KBM-7 (cell line): ENCODE measurements around the gene ASB2.

Experiments used
- DNase-seq: peaks from one replicate; pipeline ENCODE4 v3.0.0-alpha.2; 2015
- in situ Hi-C: fragments of 300-500 bp; cut with MboI; formaldehyde crosslinking; loops from 2 replicates; pipeline ENCODE4 v1.14.3; 2020; ENCODE audit warnings: low sequenced_read_pairs, low pct_unique_long_range_greater_than_20kb, mixed read lengths

ASB2 gene

GRCh38 chr14:93939304-93940229 lies 36.8 kb downstream of the ASB2 start:
- peak; percentile 85 for DNase-seq

GRCh38 chr14:93938751-93939303 lies 37.5 kb downstream of the ASB2 start:
- in situ Hi-C loops, result loop anchor here (10.0 kb wide), 1 partner anchor 56 kb away; the partner anchor contains the start of gene CCDC197
- no peak for DNase-seq

More at GRCh38 chr14:93939304-93940229, 36.8 kb downstream of the ASB2 start:
- in situ Hi-C loops, result loop anchor here (10.0 kb wide), 1 partner anchor 55 kb away; the partner anchor contains the start of gene CCDC197

- in situ Hi-C loops, result loop anchor here (10.0 kb wide), 1 partner anchor 57 kb away; the partner anchor contains the start of gene CCDC197
Measured at GRCh38 chr14:93937519-93937918, 38.9 kb downstream of the ASB2 start.

GRCh38 chr14:93936926-93937325 lies 39.4 kb downstream of the ASB2 start:
- no peak for DNase-seq
- in situ Hi-C loops, result loop anchor here (10.0 kb wide), 1 partner anchor 58 kb away; the partner anchor contains the start of gene CCDC197

More at GRCh38 chr14:93937519-93937918, 38.9 kb downstream of the ASB2 start:
- DNase-seq, result no peak

GRCh38 chr14:93936245-93936644 lies 40.1 kb downstream of the ASB2 start:
- DNase-seq, result peak; percentile 35
- in situ Hi-C loops, result loop anchor here (10.0 kb wide), 1 partner anchor 59 kb away; the partner anchor contains the start of gene CCDC197

- in situ Hi-C loops, result loop anchor here (10.0 kb wide), 1 partner anchor 60 kb away; the partner anchor contains the start of gene CCDC197
- DNase-seq, result no peak
Measured at GRCh38 chr14:93935213-93935612, 41.2 kb downstream of the ASB2 start.

- in situ Hi-C loops, result loop anchor here (10.0 kb wide), 1 partner anchor 62 kb away; the partner anchor contains the start of gene CCDC197
- DNase-seq, result no peak
Measured at GRCh38 chr14:93932642-93933041, 43.7 kb downstream of the ASB2 start.

- no peak for DNase-seq
- in situ Hi-C loops, result loop anchor here (10.0 kb wide), 1 partner anchor 64 kb away; the partner anchor contains the start of gene CCDC197
Measured at GRCh38 chr14:93930989-93931307, 45.4 kb downstream of the ASB2 start.

GRCh38 chr14:93930296-93930988 lies 45.9 kb downstream of the ASB2 start:
- in situ Hi-C loops, result loop anchor here (10.0 kb wide), 1 partner anchor 64 kb away; the partner anchor contains the start of gene CCDC197

GRCh38 chr14:93929657-93930056 lies 46.7 kb downstream of the ASB2 start:
- DNase-seq, result no peak
- in situ Hi-C loops, result loop anchor here (10.0 kb wide), 1 partner anchor 65 kb away; the partner anchor contains the start of gene CCDC197

More at GRCh38 chr14:93930296-93930988, 45.9 kb downstream of the ASB2 start:
- no peak for DNase-seq

GRCh38 chr14:93929048-93929535 lies 47.3 kb downstream of the ASB2 start:
- no peak for DNase-seq
- in situ Hi-C loops, result no loop called here

GRCh38 chr14:93928184-93929047 lies 48.0 kb downstream of the ASB2 start:
- in situ Hi-C loops, result no loop called here

GRCh38 chr14:93927800-93928145 lies 48.6 kb downstream of the ASB2 start:
- DNase-seq, result no peak
- in situ Hi-C loops, result no loop called here

More at GRCh38 chr14:93928184-93929047, 48.0 kb downstream of the ASB2 start:
- no peak for DNase-seq

GRCh38 chr14:93926873-93927799 lies 49.2 kb downstream of the ASB2 start, which contains the start of gene FAM181A:
Gene FAM181A (plus strand): TSS chr14:93927344. CDS start chr14:93928286, 942 bp downstream.
- in situ Hi-C loops, result no loop called here
- no peak for DNase-seq

GRCh38 chr14:93926245-93926872 lies 50.0 kb downstream of the ASB2 start:
- DNase-seq, result no peak
- in situ Hi-C loops, result no loop called here

GRCh38 chr14:93925374-93925895 lies 50.9 kb downstream of the ASB2 start:
- in situ Hi-C loops, result no loop called here
- no peak for DNase-seq
